Esophagus (tissue), 2 donors: Measurements from ENCODE around the gene DIRAS2. TPM values are rescaled to one million over a fixed set of nuclear protein-coding genes. Genes with fewer than 3 reads are reported as not detected.

Source experiments
- H3K27ac ChIP-seq, 2 donors: one replicate each; pipeline ENCODE4 v1.5.1; 2013; ENCODE audit warnings: low read depth in 2 of 2, mild to moderate bottlenecking in 2 of 2, inconsistent platforms in 1 of 2, low read length in 1 of 2, moderate library complexity in 1 of 2
- H3K27me3 ChIP-seq, 2 donors: one replicate each; pipeline ENCODE4 v1.6.1; 2013; ENCODE audit warnings: low read length in 2 of 2, control low read depth in 1 of 2, mild to moderate bottlenecking in 1 of 2; ENCODE audit not compliant: insufficient read depth in 2 of 2, control insufficient read depth in 1 of 2
- H3K36me3 ChIP-seq, 2 donors: one replicate each; pipeline ENCODE4 v1.6.1; 2013; ENCODE audit warnings: low read length in 1 of 2; ENCODE audit not compliant: control insufficient read depth in 2 of 2, insufficient read depth in 2 of 2
- H3K4me1 ChIP-seq, 2 donors: one replicate each; pipeline ENCODE4 v1.6.1; 2013; ENCODE audit warnings: low read length in 1 of 2; ENCODE audit not compliant: control insufficient read depth in 2 of 2, insufficient read depth in 2 of 2
- H3K4me3 ChIP-seq, 2 donors: one replicate each; pipeline ENCODE4 v1.5.1; 2013; ENCODE audit warnings: low read length in 2 of 2, mild to moderate bottlenecking in 2 of 2, low read depth in 1 of 2, moderate library complexity in 1 of 2
- H3K9me3 ChIP-seq, 2 donors: one replicate each; pipeline ENCODE4 v1.6.1; 2013; ENCODE audit warnings: mild to moderate bottlenecking in 2 of 2, low read depth in 1 of 2, low read length in 1 of 2, moderate library complexity in 1 of 2; ENCODE audit not compliant: control insufficient read depth in 2 of 2, insufficient read depth in 1 of 2
- WGBS, 2 donors: extraction: QIAGEN DNeasy Blood & Tissue Kit; methylation state at CpG; one replicate each; pipeline ENCODE4 v1.1.7; 2013; 5-methylcytosine and 5-hydroxymethylcytosine counted together
- polyA plus RNA-seq, 2 donors: library from polyadenylated mRNA; stranded (reverse); fragments of 200-250 nt; gene quantifications; one replicate each; pipeline ENCODE4 v1.2.3, GENCODE V29; 2013
- donor health status: healthy with polysubstance abuse.
- donor health status: Bipolar disorder and iron deficiency.

DIRAS2 gene
- polyA plus RNA-seq, 2 donors = under 0.01 TPM; not detected in 1

DNA sequence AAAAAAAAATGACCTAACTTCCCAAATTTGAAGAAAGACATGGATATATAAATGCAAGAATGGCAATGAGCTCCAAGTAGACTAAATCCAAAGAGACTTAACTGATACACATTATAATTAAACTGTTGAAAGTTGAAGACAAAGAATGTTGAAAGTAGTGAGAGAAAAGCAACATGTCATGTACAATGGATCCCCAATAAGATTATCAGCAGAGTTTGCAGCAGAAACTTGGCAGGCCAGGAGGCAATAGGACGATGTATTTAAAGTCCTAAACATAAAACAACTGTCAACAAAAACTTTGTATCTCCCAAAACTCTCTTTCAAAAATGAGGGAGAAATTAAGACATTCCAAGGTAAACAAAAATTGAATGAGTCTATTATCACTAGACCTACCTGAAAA is 8.6 kb upstream of the DIRAS2 start:
- Histone ChIP-seq H3K4me1 (no peaks in the 10 kb centered on the region), H3K4me3 (no peak overlapping the region), H3K27me3 (no peaks in the 10 kb centered on the region), H3K36me3 (no peaks in the 10 kb centered on the region), H3K27ac (no peak overlapping the region), H3K9me3 (no peaks in the 10 kb centered on the region)
- WGBS, 2 donors = 68 to 80% methylated on average over 1 of the region's 1 CpG

DNA sequence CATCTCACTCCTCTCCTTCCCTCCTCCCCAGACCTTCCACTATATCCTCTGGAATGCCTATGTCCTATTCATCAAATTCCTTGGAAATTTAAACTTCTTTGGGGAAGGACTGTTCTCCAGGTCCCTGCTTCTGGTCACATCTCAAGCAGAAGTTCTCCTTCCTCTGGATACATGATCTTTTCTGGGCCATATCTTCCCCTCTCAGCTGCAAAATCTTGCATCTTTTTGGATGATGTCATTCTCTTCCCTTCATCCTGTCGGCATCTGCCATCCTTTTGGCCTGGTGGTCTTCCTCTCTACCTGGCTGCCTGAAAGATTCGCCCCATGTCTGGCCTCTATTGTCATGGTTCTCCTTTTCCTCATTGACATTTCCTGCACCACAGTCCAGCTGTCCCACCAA is 5.2 kb upstream of the DIRAS2 start:
- H3K27ac ChIP-seq = no peak overlapping the region
- peaks cover 0 to under 1% of the 10 kb centered on the region in 2 donors for H3K4me1 ChIP-seq
- H3K9me3 ChIP-seq = no peaks in the 10 kb centered on the region
- 77 to 82% methylated on average over 2 of the region's 2 CpGs for WGBS, 2 donors
- H3K27me3 ChIP-seq = no peaks in the 10 kb centered on the region
- no peak overlapping the region for H3K4me3 ChIP-seq
- no peaks in the 10 kb centered on the region for H3K36me3 ChIP-seq

- Histone ChIP-seq H3K27me3 (no peaks in the 10 kb centered on the region), H3K4me3 (no peak overlapping the region), H3K9me3 (no peaks in the 10 kb centered on the region), H3K36me3 (no peaks in the 10 kb centered on the region), H3K27ac (no peak overlapping the region), H3K4me1 (peaks cover 0 to 5% of the 10 kb centered on the region in 2 donors)
- WGBS, 2 donors = 93 to 100% methylated on average over 1 of the region's 1 CpG
Measured at GRCh38 chr9:90645721-90646120, 3.1 kb upstream of the DIRAS2 start.

DNA sequence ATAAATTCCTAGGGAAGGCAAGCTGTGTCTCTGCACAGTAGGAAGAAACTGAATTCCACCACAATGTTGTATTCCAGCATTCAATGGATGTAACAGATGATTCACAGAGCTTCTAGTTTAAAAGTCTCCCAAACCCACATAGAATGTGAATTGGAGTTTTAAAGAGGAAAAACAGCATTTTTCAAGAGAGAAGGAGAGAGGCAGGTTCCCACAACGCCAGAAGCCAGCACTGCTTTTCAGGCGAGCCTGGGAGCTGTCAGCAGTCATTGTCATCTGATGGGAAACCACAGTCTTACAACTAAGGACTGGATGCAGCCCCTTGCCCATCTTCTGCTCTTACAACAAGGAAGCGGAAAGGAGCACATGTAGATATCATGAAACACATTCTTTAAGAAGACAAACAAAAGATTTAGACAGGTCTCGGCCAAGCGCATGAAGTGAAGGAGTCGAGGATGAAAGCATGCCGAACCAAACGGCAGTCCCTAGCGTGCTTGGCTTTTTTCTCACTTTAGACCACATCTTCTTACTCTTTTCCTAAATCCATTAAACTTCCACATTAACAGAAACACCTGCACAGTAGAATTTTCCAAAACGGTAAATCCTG is 638 bp downstream of the DIRAS2 start:
- Histone ChIP-seq H3K9me3 (no peaks in the 10 kb centered on the region), H3K4me1 (peaks cover 0 to 5% of the 10 kb centered on the region in 2 donors), H3K36me3 (no peaks in the 10 kb centered on the region), H3K4me3 (no peak overlapping the region), H3K27me3 (no peaks in the 10 kb centered on the region), H3K27ac (no peak overlapping the region)
- 16 to 20% methylated on average over 10 of the region's 10 CpGs for WGBS, 2 donors

DNA sequence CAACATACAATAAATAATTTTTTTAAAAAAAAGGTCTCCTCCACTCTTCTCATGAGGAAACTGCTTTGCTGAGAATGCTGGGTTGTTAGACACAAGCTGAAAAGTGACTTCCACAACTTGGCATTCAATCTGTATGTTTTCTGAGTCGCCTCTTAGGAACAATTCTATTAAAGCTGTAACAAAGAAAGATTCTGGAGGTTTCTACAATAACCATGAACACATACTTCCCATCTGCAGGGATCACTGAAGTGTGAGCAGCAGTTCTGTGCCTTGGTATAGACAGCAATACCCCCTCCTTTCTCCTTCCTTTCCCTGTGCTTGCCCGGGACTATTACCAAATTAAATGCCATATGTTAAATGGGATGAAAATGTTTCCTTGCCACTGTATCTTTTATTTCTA is 1.5 kb downstream of the DIRAS2 start:
- Histone ChIP-seq H3K27ac (no peak overlapping the region), H3K4me3 (no peak overlapping the region), H3K27me3 (no peaks in the 10 kb centered on the region), H3K9me3 (no peaks in the 10 kb centered on the region), H3K36me3 (no peaks in the 10 kb centered on the region), H3K4me1 (peaks cover 0 to 5% of the 10 kb centered on the region in 2 donors)
- WGBS, 2 donors = 77% methylated on average over 2 of the region's 2 CpGs

DNA sequence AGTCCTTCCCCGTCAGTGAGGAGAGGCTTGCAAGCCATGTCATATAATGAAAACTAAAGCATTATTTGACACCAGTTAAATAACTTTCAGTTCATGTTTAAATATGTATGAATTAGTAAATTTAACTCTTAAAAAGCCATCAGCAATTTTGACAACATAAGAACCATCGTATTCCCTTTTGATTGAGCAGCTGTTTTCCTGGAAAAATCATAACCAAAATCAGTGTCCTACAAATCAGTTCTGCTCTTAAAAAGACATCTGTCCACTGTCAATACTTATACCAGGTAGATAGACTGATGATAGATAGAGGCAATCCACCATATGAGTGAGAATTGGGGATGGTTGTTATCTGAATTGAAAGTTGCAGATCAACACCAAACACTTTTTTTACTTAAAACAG is 2.3 kb downstream of the DIRAS2 start:
- peaks cover 0 to 5% of the 10 kb centered on the region in 2 donors for H3K4me1 ChIP-seq
- H3K27me3 ChIP-seq = no peaks in the 10 kb centered on the region
- H3K27ac ChIP-seq = no peak overlapping the region
- WGBS, 2 donors = 66 to 75% methylated on average over 2 of the region's 2 CpGs
- H3K36me3 ChIP-seq = no peaks in the 10 kb centered on the region
- H3K9me3 ChIP-seq = no peaks in the 10 kb centered on the region
- no peak overlapping the region for H3K4me3 ChIP-seq

- Histone ChIP-seq H3K4me1 (peaks cover 0 to 2% of the 10 kb centered on the region in 2 donors), H3K27me3 (no peaks in the 10 kb centered on the region), H3K9me3 (no peaks in the 10 kb centered on the region), H3K27ac (no peak overlapping the region), H3K4me3 (no peak overlapping the region), H3K36me3 (no peaks in the 10 kb centered on the region)
- WGBS, 2 donors = 90 to 94% methylated on average over 7 of the region's 7 CpGs
Measured at GRCh38 chr9:90637626-90638025, 5.0 kb downstream of the DIRAS2 start.

GRCh38 chr9:90632647-90633207 is 9.9 kb downstream of the DIRAS2 start:
- H3K36me3 ChIP-seq = no peaks in the 10 kb centered on the region
- no peaks in the 10 kb centered on the region for H3K4me1 ChIP-seq
- WGBS, 2 donors = 70 to 77% methylated on average over 8 of the region's 8 CpGs
- no peaks in the 10 kb centered on the region for H3K9me3 ChIP-seq
- H3K27ac ChIP-seq = no peak overlapping the region
- H3K4me3 ChIP-seq = no peak overlapping the region
- no peaks in the 10 kb centered on the region for H3K27me3 ChIP-seq

GRCh38 chr9:90631964-90632363 is 10.7 kb downstream of the DIRAS2 start:
- Histone ChIP-seq H3K36me3 (no peaks in the 10 kb centered on the region), H3K9me3 (no peaks in the 10 kb centered on the region), H3K27me3 (no peaks in the 10 kb centered on the region), H3K4me3 (no peak overlapping the region), H3K27ac (no peak overlapping the region), H3K4me1 (no peaks in the 10 kb centered on the region)
- 67 to 69% methylated on average over 1 of the region's 1 CpG for WGBS, 2 donors

DNA sequence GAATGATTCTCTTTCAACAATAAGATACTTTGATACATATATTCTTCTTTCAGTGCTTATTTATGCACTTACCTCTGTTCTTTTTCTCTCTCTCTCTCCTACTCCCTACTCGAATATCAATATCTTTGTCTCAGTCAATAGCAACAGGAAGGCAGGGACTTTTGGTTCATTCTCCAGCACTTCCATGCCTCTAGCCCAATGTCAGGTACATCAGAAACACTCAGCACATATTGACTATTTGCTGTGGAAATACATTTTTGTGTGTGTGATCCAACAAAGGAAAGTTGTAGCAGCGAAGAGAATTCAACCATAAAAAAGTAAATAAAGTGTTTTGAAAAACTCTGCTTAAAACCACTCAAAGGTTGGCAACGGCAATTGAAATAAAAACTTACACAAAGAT is 12.6 kb downstream of the DIRAS2 start:
- no peak overlapping the region for H3K4me3 ChIP-seq
- no peaks in the 10 kb centered on the region for H3K9me3 ChIP-seq
- H3K27me3 ChIP-seq = no peaks in the 10 kb centered on the region
- 38 to 61% methylated on average over 3 of the region's 3 CpGs for WGBS, 2 donors
- no peak overlapping the region for H3K27ac ChIP-seq
- no peaks in the 10 kb centered on the region for H3K36me3 ChIP-seq
- H3K4me1 ChIP-seq = no peaks in the 10 kb centered on the region
